ENCODE measurements around the gene PET100.
"Not testable (repeated sequence)": the region's sequence is repeated elsewhere in the genome, so short reads cannot be mapped to it uniquely, and the experiment has no call there.

PET100 gene

DNA sequence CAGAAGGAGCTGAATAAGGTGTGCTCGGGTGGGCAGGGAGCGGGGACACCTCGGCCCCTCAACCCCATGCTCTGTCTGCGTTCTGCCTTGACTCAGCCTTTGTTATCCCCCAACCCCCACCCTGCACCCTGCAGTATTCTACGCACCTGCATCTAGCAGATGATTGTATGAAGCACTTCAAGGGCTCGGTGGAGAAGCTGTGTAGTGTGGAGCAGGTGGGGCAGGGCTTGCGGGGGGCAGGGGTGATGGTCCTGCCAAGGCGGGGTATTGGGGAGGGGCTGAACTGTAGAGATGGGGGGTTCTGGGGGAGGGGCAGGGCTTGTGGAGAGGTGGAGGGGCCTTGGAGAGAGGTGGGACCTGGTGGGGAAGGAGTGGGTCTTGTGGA, 13.4 kb downstream of the PET100 start:
- no peaks in the 10 kb centered on the region for H3K36me3 ChIP-seq (replicated peaks)
- in situ Hi-C loops (cut with HindIII; ENCODE audit: low pct_ligation_motif_present, low sequenced_read_pairs): no loop called here
- TF ChIP-seq, protein P1, sequence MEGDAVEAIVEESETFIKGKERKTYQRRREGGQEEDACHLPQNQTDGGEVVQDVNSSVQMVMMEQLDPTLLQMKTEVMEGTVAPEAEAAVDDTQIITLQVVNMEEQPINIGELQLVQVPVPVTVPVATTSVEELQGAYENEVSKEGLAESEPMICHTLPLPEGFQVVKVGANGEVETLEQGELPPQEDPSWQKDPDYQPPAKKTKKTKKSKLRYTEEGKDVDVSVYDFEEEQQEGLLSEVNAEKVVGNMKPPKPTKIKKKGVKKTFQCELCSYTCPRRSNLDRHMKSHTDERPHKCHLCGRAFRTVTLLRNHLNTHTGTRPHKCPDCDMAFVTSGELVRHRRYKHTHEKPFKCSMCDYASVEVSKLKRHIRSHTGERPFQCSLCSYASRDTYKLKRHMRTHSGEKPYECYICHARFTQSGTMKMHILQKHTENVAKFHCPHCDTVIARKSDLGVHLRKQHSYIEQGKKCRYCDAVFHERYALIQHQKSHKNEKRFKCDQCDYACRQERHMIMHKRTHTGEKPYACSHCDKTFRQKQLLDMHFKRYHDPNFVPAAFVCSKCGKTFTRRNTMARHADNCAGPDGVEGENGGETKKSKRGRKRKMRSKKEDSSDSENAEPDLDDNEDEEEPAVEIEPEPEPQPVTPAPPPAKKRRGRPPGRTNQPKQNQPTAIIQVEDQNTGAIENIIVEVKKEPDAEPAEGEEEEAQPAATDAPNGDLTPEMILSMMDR (IDR thresholded peaks at IDR 0.05; ENCODE audit: low read depth, low read length, missing control alignments): no peak

DNA sequence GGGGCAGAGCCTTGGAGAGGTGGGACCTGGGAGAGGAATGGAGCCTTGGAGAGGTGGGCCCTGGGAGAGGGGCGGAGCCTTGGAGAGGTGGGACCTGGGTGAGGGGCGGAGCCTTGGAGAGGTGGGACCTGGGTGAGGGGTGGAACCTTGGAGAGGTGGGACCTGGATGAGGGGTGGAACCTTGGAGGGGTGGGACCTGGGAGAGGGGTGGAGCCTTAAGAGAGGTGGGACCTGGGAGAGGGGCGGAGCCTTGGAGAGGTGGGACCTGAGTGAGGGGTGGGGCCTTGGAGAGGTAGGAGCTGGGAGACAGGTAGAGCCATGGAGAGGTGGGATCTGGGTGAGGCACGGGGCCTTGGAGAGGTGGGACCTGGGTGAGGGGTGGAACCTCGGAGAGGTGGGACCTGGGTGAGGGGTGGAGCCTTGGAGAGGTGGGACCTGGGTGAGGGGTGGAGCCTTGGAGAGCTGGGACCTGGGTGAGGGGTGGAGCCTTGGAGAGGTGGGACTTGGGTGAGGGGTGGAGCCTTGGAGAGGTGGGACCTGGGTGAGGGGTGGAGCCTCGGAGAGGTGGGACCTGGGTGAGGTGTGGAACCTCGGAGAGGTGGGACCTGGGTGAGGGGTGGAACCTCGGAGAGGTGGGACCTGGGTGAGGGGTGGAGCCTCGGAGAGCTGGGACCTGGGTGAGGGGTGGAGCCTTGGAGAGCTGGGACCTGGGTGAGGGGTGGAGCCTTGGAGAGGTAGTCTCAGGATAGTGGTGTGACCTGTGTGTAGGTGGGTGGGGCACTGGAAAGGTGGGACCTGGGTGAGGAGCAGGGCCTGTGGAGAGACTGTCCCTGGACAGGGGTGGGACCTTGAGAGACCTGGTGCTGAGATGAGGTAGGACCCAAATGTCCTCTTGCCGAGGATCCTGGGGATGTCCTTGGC, 14.3 kb downstream of the PET100 start:
- H3K27me3 ChIP-seq (replicated peaks); H3K27ac ChIP-seq; H3K4me3 ChIP-seq (ENCODE audit: low read depth, low read length); in situ Hi-C loops (cut with HindIII; ENCODE audit: low pct_ligation_motif_present, low sequenced_read_pairs); DNase-seq; H3K36me3 ChIP-seq (replicated peaks): not testable (repeated sequence)

More for the DNA sequence above, 13.4 kb downstream of the PET100 start:
- no peak overlapping the region for H3K27ac ChIP-seq
- DNase-seq: no peak
- H3K4me3 ChIP-seq (ENCODE audit: low read depth, low read length): no peak overlapping the region
- no peaks in the 10 kb centered on the region for H3K27me3 ChIP-seq (replicated peaks)

- DNase-seq: no peak
- no peaks in the 10 kb centered on the region for H3K36me3 ChIP-seq (replicated peaks)
- H3K27me3 ChIP-seq (replicated peaks): no peaks in the 10 kb centered on the region
- in situ Hi-C loops (cut with HindIII; ENCODE audit: low pct_ligation_motif_present, low sequenced_read_pairs): no loop called here
- H3K4me3 ChIP-seq (ENCODE audit: low read depth, low read length): no peak overlapping the region
- no peak overlapping the region for H3K27ac ChIP-seq
- TF ChIP-seq, protein P1 (IDR thresholded peaks at IDR 0.05; ENCODE audit: low read depth, low read length, missing control alignments): no peak
These were observed 14.9 kb downstream of the PET100 start for GRCh38 chr19:7644550-7644877.

DNA sequence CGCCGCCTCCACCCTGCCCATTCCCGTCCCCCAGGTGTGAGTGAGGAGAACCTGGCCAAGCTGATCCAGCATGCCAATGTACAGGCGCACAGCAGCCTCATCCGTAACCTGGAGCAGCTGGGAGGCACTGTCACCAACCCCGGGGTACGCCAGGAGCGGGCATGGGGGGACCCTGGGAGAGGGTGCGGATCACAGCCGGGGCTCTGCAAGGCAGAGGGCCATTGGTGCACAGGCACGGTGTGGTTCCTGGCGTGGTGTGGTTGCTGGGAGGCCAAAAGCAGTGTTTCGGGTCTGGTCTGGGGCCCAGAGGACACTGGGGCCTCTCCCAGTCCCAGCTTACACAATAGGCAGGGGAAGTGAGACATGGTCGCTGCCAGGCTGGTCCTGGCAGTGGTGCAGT, 15.6 kb downstream of the PET100 start:
- in situ Hi-C loops (cut with HindIII; ENCODE audit: low pct_ligation_motif_present, low sequenced_read_pairs): no loop called here
- no peak overlapping the region for H3K27ac ChIP-seq
- H3K36me3 ChIP-seq (replicated peaks): no peaks in the 10 kb centered on the region
- no peak for DNase-seq
- H3K4me3 ChIP-seq (ENCODE audit: low read depth, low read length): no peak overlapping the region
- H3K27me3 ChIP-seq (replicated peaks): no peaks in the 10 kb centered on the region
- TF ChIP-seq, protein P1 (IDR thresholded peaks at IDR 0.05; ENCODE audit: low read depth, low read length, missing control alignments): no peak

DNA sequence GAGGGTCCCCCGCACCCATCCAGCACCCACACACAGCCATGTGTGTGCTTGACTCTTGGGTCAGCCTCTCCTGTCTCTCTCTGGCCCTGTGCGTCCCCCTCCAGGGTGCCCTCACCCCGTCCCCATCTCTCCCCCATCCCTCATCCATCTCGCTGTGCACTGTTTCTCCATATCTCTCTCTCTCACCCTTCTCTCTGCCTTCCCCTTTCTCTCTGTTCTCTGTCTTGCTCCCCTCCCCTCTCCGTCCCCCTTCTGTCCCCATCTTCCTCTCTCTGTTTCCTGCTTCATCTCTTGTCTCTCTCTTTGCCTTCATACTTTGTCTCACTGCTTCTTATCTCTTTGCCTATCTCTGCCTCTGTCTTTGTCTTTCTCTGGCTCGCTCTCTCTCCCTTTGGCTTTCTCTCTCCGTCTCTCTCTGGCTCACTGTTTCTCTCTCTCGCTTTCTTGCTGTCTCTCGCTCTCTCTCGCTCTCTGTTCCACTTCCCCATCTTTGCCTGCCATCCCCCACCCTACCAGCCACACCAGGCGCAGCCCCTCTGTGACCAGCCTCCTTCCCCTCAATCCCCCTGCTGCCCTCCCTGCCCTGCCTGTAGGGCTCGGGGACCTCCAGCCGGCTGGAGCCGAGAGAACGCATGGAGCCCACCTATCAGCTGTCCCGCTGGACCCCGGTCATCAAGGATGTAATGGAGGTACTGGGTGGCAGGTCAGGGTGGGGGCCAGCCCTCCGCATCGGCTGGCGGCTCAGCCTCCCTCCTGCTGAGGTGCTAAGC, 16.2 kb downstream of the PET100 start:
- in situ Hi-C loops (cut with HindIII; ENCODE audit: low pct_ligation_motif_present, low sequenced_read_pairs): no loop called here
- Histone ChIP-seq H3K4me3 (ENCODE audit: low read depth, low read length) (no peak overlapping the region), H3K27ac (no peak overlapping the region)

DNA sequence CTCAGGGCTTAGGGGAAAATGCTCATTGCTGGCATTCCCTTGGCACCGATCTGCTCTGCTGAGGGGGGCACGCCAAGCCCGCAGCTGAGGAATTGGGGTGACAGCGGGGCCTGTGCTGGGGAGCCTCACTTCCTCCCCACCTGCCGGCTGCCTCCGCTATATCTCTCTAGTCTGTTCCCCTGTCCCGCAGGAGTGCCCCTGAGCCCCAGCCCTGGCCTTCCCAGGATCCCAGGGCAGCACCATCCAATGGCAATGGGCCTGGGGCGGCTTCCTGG, 16.8 kb downstream of the PET100 start:
- no peaks in the 10 kb centered on the region for H3K27me3 ChIP-seq (replicated peaks)
- no peaks in the 10 kb centered on the region for H3K36me3 ChIP-seq (replicated peaks)
- DNase-seq: no peak
- no peak overlapping the region for H3K4me3 ChIP-seq (ENCODE audit: low read depth, low read length)
- in situ Hi-C loops (cut with HindIII; ENCODE audit: low pct_ligation_motif_present, low sequenced_read_pairs): no loop called here
- no peak overlapping the region for H3K27ac ChIP-seq
- TF ChIP-seq, protein P1 (IDR thresholded peaks at IDR 0.05; ENCODE audit: low read depth, low read length, missing control alignments): no peak

More for the DNA sequence above, 16.2 kb downstream of the PET100 start:
- TF ChIP-seq, protein P1 (IDR thresholded peaks at IDR 0.05; ENCODE audit: low read depth, low read length, missing control alignments): no peak
- Histone ChIP-seq H3K27me3 (replicated peaks) (no peaks in the 10 kb centered on the region), H3K36me3 (replicated peaks) (no peaks in the 10 kb centered on the region)
- no peak for DNase-seq
